Spinal cord (tissue), 10 donors: ENCODE measurements around the gene UTP15. TPM values are rescaled to one million over a fixed set of nuclear protein-coding genes. Genes with fewer than 3 reads are reported as not detected.

Experiments used
- DNase-seq, 6 donors: peaks; one replicate each; pipeline versions ENCODE4 v3.0.0 to v3.0.0-alpha.2; 2013 to 2015; ENCODE audit warnings: low spot score in 6 of 6, low read depth in 4 of 6
- H3K27ac ChIP-seq: one replicate; pipeline ENCODE4 v1.5.1; 2013; ENCODE audit warnings: low read depth, low read length, control low read depth
- H3K27me3 ChIP-seq: one replicate; pipeline ENCODE4 v1.6.1; 2013; ENCODE audit warnings: low read length; ENCODE audit not compliant: control insufficient read depth, insufficient read depth
- H3K36me3 ChIP-seq: one replicate; pipeline ENCODE4 v1.6.1; 2013; ENCODE audit warnings: low read length; ENCODE audit not compliant: control insufficient read depth, insufficient read depth
- H3K4me1 ChIP-seq: one replicate; pipeline ENCODE4 v1.6.1; 2013; ENCODE audit warnings: low read length; ENCODE audit not compliant: control insufficient read depth, insufficient read depth
- H3K4me3 ChIP-seq: one replicate; pipeline ENCODE4 v1.5.1; 2013; ENCODE audit warnings: low read depth, low read length, control low read depth
- H3K9me3 ChIP-seq: one replicate; pipeline ENCODE4 v1.6.1; 2013; ENCODE audit warnings: low read length; ENCODE audit not compliant: control insufficient read depth, insufficient read depth
- WGBS: methylation state at CpG from one replicate; pipeline ENCODE4 v1.1.5; 2013; ENCODE audit warnings: missing lambda C conversion rate; ENCODE audit not compliant: insufficient coverage; 5-methylcytosine and 5-hydroxymethylcytosine counted together
- polyA plus RNA-seq, 2 donors: library from polyadenylated mRNA; unstranded; fragments of 120-200 nt; gene quantifications; one replicate each; pipeline ENCODE4 v1.2.1, GENCODE V29; 2013; ENCODE audit not compliant: insufficient read length in 2 of 2
- total RNA-seq, 2 donors: library from RNA; depleted of rRNA in 1 of 2; stranded (reverse); fragments of 120-200 nt in 1 of 2; fragments of >200 nt in 1 of 2; gene quantifications; one replicate each; pipeline versions ENCODE4 v1.2.3 to v1.2.4, GENCODE V29; 2013 to 2014
- donor health status: healthy.

UTP15 gene
- total and polyA plus RNA-seq, 4 donors = 9.7 to 25.9 (median 14.8) TPM

- no peaks in the 10 kb centered on the region for H3K27me3 ChIP-seq
- no peaks in the 10 kb centered on the region for H3K4me1 ChIP-seq
- H3K9me3 ChIP-seq = no peaks in the 10 kb centered on the region
- no peak overlapping the region for H3K4me3 ChIP-seq
- no peak overlapping the region for H3K27ac ChIP-seq
- H3K36me3 ChIP-seq = no peaks in the 10 kb centered on the region
- 90% methylated on average over 4 of the region's 5 CpGs for WGBS
- no peak for DNase-seq
Observed at GRCh38 chr5:73534011-73534644, 31.4 kb upstream of the UTP15 start.

- DNase-seq = no peak
- Histone ChIP-seq H3K4me1 (no peaks in the 10 kb centered on the region), H3K4me3 (no peak overlapping the region), H3K27me3 (no peaks in the 10 kb centered on the region), H3K36me3 (no peaks in the 10 kb centered on the region), H3K9me3 (no peaks in the 10 kb centered on the region), H3K27ac (no peak overlapping the region)
- WGBS = no CpG with 5 or more reads among the region's 2 CpGs
Observed at GRCh38 chr5:73534971-73535370, 30.6 kb upstream of the UTP15 start.

GRCh38 chr5:73539730-73540129 lies 25.8 kb upstream of the UTP15 start:
- H3K27me3 ChIP-seq = no peaks in the 10 kb centered on the region
- no peaks in the 10 kb centered on the region for H3K36me3 ChIP-seq
- H3K4me1 ChIP-seq = no peaks in the 10 kb centered on the region
- WGBS = 85% methylated on average over 2 of the region's 2 CpGs
- no peak for DNase-seq
- no peak overlapping the region for H3K27ac ChIP-seq
- no peaks in the 10 kb centered on the region for H3K9me3 ChIP-seq
- H3K4me3 ChIP-seq = no peak overlapping the region

- no peaks in the 10 kb centered on the region for H3K27me3 ChIP-seq
- H3K4me3 ChIP-seq = no peak overlapping the region
- no peaks in the 10 kb centered on the region for H3K36me3 ChIP-seq
- H3K9me3 ChIP-seq = no peaks in the 10 kb centered on the region
- H3K27ac ChIP-seq = no peak overlapping the region
- H3K4me1 ChIP-seq = no peaks in the 10 kb centered on the region
- WGBS = 67% methylated on average over 3 of the region's 3 CpGs
- DNase-seq = no peak
Observed at GRCh38 chr5:73540192-73540591, 25.4 kb upstream of the UTP15 start.

- Histone ChIP-seq H3K4me1 (no peaks in the 10 kb centered on the region), H3K27ac (no peak overlapping the region), H3K36me3 (no peaks in the 10 kb centered on the region), H3K4me3 (no peak overlapping the region), H3K9me3 (no peaks in the 10 kb centered on the region), H3K27me3 (no peaks in the 10 kb centered on the region)
- WGBS = 60% methylated on average over 2 of the region's 4 CpGs
- no peak for DNase-seq
Observed at GRCh38 chr5:73542020-73542419, 23.5 kb upstream of the UTP15 start.

- no peaks in the 10 kb centered on the region for H3K36me3 ChIP-seq
- WGBS = 93% methylated on average over 6 of the region's 9 CpGs
- no peak overlapping the region for H3K27ac ChIP-seq
- H3K4me1 ChIP-seq = no peaks in the 10 kb centered on the region
- no peak for DNase-seq
- no peaks in the 10 kb centered on the region for H3K27me3 ChIP-seq
- H3K9me3 ChIP-seq = no peaks in the 10 kb centered on the region
- H3K4me3 ChIP-seq = no peak overlapping the region
Observed at GRCh38 chr5:73544429-73545402, 20.8 kb upstream of the UTP15 start.

- Histone ChIP-seq H3K4me3 (no peak overlapping the region), H3K9me3 (no peaks in the 10 kb centered on the region), H3K27ac (no peak overlapping the region), H3K27me3 (no peaks in the 10 kb centered on the region), H3K4me1 (no peaks in the 10 kb centered on the region), H3K36me3 (no peaks in the 10 kb centered on the region)
- no peak for DNase-seq
- no CpG with 5 or more reads among the region's 1 CpG for WGBS
Observed at GRCh38 chr5:73545403-73545779, 20.2 kb upstream of the UTP15 start.

GRCh38 chr5:73550016-73550415 lies 15.5 kb upstream of the UTP15 start:
- Histone ChIP-seq H3K4me3 (no peak overlapping the region), H3K36me3 (peaks cover 6% of the 10 kb centered on the region), H3K27ac (no peak overlapping the region), H3K27me3 (no peaks in the 10 kb centered on the region), H3K9me3 (no peaks in the 10 kb centered on the region), H3K4me1 (no peaks in the 10 kb centered on the region)
- no peak for DNase-seq
- no CpG with 5 or more reads among the region's 1 CpG for WGBS

GRCh38 chr5:73552642-73553041 lies 12.9 kb upstream of the UTP15 start:
- Histone ChIP-seq H3K9me3 (no peaks in the 10 kb centered on the region), H3K36me3 (peaks cover 6% of the 10 kb centered on the region), H3K4me3 (no peak overlapping the region), H3K27ac (no peak overlapping the region), H3K4me1 (no peaks in the 10 kb centered on the region), H3K27me3 (no peaks in the 10 kb centered on the region)
- no peak for DNase-seq

GRCh38 chr5:73558950-73559349 lies 6.6 kb upstream of the UTP15 start:
- H3K27me3 ChIP-seq = no peaks in the 10 kb centered on the region
- no peak overlapping the region for H3K27ac ChIP-seq
- peaks cover 20% of the 10 kb centered on the region for H3K36me3 ChIP-seq
- DNase-seq = no peak
- H3K9me3 ChIP-seq = no peaks in the 10 kb centered on the region
- no CpG with 5 or more reads among the region's 1 CpG for WGBS
- no peaks in the 10 kb centered on the region for H3K4me1 ChIP-seq
- H3K4me3 ChIP-seq = no peak overlapping the region
